HG03280 (cell line): ENCODE measurements around the gene DCN.

ENCODE experiments used
- ATAC-seq: cut with Tn5 transposase; IDR thresholded peaks from one replicate; pipeline ENCODE4 v1.9.1; 2021; ENCODE audit warnings: mild to moderate bottlenecking, moderate library complexity; ENCODE audit not compliant: unreplicated experiment

Gene DCN

DNA sequence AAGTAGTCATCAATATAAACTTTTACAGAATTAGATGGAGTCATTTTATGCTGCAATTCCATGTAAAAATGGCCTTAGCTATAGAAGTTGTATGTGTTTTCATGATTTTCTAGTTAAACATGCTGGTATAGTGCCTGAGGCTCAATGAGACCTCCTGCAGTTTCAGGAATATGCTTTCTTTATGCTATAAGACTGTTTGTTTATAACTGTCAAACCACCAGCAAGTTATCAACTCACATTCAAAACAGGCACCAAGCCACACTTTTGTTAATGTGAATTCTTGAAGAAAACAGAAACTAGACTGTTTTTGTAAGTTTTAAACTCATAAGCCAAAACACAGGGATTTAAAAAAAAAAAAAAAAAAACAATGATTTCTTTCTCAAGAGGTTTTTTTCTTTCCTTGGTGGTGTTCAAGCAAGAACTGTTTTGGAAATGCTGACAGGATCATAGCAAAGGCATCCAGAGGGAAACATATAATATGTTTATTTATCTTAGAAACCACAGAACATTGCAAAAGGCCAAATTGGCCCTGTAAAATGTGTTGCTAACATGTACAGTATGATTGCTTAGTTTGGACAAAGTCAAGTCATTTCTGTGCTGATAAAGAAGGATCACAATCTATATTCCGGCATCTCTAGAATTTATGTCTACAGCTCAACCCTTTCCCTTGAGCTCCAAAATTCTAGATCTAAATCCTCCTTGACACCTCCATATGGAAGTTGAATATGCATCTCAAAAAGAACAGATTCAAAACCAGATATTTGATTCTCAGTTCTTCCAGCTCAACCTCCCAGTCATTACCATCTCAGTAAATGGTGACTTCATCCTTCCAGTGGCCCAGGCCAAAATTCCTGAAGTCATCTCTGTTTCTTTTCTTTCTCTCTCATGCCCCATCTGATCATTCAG is 42.3 kb downstream of the DCN start:
- ATAC-seq, result no peak

DNA sequence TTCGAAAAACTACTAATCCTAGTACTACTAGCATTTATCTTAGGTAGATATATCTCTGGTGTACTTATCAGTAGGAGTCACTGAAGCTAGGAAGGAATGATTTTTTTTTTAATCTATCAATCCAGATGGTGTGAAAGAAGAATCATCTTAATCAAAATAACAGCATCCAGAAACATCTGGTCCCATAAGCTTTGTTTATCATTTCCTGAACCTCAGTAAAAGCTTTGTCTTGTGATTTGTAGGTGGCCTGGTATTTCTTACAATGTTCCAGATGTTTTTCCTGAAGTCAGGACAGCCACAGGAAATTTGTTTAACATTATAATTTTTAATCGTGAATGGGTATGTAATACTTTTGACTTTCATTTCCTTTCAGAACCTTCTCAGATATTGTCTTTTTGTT is 43.3 kb downstream of the DCN start:
- ATAC-seq, result no peak

DNA sequence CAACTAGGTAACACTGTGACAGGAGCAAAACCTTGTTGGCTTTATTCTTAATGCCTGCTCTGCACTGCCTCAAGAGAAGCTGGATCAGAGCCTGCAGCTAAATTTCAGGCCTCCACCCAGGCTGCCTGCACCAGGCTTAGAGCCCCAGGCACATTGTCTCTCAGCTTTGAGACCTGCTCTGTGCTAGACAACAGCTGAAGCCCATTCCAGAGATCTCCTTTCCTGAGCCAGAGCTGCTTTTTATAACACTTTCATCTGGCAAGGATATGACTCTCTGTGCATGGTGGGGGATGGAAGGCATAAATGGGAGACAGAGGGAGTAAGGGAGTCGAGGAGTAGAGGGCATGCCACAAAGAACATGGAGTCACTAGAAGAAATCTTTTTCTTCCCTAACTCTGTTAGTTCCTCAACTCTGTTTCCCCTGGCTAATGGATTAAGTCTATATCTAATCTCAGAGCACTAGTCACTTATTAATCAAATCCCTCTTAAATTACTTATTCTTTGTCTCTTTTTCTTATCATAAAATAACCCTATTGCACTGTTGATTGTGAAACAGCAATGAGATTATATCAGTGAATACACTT is 44.2 kb downstream of the DCN start:
- ATAC-seq, result no peak

DNA sequence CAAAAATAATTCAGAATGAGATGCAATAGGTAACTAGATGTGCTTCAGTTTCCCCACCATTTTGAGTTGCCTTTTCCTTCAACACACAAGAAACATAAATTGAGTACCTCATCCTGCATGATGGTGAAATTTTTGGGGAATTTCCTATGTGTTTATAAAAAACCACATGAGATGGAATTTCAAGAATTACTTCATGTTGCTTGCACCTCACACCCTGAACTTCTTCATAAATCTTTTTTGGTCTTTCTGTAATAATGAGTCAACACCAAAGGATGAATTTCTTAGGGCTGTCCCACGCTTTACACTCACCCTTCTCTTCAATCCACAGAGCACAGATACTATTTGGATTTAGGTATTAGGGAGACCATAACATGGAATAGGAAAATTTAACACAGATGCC is 48.7 kb downstream of the DCN start:
- ATAC-seq, result no peak

DNA sequence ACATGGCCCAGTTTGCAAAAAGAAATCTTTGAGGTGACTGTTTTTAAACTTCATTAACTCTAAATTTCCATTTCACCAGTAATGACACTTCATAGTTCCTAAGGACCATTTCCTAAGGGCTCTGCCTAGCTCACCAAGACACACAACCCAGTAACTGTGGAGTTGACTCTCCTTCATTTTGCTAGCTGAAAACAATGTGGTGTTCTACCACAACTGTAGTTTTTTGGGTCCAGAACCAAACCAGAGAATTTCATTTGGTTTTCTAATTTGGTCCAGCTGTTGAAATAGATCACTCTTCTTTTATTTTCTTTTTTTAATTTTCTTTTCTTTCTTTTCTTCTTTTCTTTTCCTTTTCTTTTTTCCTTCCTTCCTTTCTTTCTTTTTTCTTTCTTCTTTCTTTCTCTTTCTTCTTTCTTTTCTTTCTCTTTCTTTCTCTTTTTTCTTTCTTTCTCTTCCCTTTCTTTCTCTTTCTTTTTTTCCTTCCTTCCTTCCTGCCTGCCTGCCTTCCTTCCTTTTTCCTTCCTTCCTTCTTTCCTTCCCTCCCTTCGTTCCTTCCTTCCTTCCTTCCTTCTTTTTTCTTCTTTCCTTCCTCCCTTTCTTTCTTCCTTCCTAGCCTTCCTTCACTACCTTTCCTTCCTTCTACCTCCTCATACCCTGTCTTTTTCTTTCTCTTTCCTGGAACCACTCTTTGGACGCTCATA is 52.8 kb downstream of the DCN start:
- ATAC-seq, result no peak

DNA sequence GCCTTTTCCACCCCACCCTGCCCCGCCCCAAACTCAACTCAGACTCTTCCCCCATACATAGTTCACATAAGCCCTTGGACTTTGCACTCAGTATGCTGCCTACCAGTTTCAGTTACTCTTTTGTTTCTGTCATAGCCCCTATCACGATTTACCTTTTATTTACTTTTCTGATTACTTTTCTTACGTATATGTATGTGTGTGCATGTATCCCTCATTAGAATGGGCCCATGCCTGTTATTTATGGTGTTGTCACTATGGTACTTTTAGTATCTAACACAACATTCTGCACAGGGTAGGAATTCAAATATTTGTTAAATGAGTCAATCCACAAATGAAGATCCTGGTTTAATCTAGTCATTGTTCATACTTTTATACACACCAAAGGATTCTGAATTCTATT is 54.9 kb downstream of the DCN start:
- ATAC-seq, result no peak

DNA sequence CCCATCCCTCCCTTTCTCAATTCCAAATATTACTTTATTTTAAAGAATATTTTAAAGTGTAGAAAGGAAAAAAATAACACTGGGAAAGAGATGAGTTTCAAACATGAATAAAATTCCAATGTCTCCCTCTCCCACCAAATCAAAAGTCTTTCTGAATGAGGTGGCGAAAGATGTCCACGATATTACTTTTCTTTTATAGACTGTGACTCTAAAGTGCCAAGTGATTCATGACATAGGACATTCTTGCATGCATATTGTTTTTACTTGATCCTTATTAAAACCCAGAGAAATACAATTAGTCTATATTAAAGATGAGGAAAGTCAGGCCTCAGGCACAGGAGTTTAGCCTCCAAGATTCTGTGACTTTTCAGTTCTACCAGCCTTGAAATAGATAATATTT is 55.3 kb downstream of the DCN start:
- ATAC-seq, result no peak

DNA sequence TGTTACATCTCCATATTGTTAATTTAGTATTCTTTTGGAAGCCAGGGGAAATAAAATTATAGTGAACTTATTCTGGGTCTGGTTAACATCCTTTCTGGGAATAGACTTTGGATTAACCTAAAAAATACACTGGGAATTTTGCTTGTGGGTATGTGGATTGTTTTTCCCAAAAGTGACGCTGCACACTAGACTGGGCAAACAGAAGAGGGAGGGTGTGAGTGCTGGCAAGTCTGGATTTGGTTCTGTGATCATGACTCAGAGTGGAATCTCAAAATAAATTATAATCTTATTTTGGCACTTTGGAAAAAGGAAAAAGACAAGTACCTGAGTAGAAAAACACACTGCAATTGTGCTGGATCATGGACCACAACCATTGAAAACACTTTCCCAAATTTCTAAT is 56.1 kb downstream of the DCN start:
- ATAC-seq, result no peak

DNA sequence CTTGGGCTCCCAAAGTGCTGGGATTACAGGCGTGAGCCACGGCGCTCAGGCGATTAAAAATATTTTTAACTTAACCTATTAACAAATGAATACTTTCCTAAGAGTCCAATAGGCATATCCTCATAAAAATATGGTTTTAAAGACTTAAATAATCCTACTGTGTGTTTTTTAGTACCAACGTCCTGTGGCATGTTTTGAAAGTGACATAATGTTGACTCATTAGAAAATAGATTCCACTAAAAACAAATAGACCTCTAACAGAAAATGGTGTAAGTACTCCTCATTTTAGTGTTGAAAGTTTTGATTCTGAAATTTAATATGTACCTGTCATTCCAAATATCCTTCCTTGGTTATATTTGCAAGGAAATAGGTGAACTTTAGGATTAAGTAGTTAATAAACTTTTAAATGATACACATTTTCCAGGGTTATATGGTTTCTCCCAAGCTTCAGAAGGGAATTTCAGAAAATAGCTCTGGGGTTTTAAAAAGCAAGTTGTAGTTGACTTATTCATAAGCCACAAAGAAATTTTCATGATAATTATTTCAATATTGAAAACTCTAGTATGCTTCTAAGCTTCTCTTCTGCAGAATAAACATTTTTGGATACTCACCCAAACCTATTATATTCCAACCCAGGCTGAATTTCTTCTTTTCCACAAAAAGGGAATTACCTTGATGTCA is 59.2 kb downstream of the DCN start:
- no peak for ATAC-seq

DNA sequence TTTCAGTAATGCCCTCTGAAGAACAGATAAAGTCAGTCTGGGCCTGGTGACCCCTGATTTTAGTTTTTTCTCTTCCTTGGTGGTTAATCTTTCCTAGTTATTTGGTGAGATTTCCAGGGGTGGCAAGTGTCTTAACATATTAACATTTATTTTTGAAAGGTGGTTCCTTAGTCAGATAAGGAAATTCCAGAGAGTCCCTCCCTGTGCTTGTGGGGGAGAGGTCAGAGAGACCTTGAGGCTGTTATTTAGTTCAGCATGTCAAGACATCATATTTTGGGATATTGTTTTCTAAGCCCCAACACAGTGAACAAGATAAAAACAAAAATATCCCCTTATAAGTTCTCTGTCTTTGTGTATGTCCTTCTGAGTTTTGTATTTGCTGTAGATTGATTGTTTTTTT is 61.8 kb downstream of the DCN start:
- no peak for ATAC-seq

DNA sequence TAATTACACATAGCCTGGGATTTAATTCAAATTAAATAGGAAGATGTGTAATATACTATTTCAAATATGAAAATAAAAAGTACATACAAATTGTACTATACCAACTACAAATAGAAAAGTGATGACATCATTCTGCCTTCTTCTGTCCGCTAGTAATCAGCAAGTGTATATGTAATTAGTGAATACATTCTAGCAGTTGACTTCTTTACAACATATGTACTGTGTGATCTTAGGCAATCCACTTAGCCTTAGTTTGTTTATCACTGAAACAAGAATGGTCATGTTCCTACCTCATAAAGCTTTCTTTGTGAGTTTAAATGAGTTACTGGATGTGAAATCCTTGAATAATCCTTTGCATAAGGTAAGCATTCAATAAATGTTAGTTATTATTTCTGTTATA is 63.5 kb downstream of the DCN start:
- no peak for ATAC-seq

DNA sequence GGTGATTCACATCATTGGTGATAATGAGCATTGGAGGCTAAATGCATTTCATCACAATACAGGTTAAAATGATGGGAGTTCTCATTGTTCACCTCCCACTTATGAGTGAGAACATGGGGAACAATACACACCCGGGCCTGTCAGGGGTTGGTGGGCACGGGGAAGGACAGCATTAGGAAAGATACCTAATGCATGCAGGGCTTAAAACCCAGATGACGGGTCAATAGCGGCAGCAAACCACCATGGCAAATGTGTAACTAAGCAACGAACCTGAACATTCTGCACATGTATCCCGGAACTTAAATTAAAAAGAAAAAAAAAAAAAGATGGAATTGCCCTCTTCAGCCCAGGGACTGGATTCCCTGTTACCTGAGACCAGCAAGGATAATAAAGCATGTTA is 69.0 kb downstream of the DCN start:
- no peak for ATAC-seq

DNA sequence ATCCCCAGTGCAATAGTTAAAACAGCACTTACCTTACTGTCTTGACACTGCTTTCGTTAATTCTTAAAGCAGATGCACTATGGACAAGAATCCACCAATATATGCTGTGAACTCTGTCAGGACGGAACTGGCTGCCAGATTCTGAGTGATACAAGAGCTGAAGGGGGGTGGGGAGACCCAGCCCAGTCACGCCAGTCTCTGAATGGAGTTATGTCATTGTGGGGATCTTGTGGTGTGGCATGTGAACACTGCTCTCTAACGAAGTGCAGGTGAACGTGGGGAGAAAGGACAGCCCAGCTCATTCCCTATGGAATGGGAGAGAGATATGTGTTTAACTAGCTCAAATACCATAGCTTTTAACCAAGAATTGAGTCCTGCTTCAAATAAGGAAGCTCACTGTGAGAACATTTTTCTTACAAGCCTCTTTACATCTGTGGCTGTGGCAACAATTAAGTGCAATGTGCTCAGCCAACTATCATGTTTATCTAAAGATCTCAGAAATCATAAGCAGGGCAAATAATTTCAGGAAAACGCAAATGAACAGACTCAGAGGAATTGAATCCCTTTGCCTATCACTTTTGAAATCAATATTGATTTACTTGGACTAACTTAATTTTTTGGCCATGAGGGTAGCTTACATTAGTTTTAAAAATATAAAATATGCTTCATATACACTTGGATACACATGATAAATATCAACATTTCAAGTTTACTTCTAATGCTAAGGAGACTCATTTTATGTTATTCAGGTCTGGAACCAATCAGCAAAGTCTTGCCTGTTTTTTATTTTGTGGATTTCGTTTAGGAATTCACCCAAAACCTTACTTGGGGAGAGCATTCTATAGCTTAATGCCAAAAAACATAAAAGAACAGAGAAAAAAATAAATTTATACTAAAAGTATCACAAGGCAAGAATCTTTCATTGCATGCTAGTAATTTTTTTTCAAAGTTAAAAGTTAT is 71.0 kb downstream of the DCN start, which contains the start of gene LUM:
Gene LUM (minus strand): TSS at position 129 of the 960 bp plus-strand sequence. CDS start 2,515 bp downstream, outside the sequence.
- ATAC-seq, result no peak

DNA sequence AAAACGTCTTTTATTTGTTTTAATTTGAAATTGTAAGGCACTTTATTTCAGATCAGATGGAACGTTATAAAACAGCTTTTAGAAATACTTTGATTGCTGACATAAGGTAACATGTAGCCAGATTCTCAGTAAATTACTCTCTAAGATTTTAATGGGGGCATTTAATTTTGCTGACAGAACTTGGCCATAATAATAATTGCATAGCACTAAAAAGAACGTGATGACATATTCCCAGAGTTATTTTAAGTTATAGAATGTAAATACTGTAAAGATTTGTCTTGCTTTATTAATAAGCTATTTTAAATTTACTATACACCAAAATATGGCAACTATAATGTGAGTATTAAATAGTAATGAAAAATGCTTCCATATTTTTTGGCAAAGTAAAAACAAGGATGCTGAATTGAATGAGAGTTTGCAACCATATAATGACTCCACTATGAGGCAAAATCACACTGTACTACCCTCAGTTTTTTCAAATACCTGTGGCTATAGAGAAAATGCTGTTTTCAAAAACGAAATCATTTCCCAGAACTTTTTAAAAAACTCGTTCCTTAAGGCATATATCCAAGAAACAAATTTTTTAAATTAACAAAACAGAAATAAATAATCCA is 72.2 kb downstream of the DCN start:
- ATAC-seq, result no peak

DNA sequence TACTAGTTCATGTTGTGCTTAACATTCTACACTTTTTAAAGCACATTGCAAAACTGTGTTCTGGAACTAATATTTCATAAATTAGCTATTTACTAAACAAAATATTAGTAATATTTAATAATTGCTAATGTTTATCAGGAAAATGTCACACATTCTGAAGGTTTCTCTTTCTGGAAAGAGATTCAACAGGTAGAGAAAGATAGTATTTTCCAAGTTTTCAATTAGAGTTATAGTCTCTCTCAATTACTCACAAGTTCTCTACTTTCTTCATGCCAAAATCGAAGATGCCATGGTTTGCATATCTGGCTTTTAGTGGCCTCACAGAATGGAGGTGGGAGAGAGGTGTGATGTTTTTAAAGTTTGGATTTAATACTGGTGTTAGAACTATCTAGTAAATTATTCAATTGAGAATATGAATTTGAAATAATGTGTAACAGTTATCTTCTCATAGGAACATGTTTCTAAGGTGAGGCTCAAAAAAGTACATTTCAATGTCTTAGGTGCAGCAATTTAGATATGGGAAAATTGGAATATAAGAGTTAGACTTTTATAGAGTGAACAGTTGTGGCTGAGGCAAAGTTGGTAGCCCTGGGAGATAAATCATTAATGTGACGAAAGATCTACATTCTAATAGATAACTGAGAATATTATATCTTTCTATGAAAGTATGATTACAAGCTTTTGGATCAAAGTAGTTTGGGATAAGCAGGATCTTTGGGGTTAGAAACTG is 72.9 kb downstream of the DCN start:
- no peak for ATAC-seq

DNA sequence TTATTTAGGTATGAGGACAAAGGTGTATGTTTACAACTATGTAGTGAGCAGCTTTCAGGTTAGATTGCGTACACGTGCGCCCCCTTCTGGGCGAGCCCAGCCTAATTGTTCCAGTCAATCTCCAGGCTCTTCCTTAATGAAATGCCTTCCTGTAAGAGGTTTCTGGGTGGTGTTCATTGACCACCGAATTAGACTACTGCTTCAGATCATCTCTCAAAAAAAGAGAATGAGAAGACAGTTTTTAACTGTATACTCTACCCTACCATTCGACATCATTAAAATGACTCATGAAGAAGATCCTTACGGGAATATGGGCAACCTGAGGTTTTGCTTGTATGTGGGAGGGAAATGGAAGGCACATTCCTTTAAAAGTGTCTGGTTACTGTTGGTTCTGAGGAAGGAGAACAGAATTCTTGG is 73.5 kb downstream of the DCN start:
- peak; percentile 55 for ATAC-seq

DNA sequence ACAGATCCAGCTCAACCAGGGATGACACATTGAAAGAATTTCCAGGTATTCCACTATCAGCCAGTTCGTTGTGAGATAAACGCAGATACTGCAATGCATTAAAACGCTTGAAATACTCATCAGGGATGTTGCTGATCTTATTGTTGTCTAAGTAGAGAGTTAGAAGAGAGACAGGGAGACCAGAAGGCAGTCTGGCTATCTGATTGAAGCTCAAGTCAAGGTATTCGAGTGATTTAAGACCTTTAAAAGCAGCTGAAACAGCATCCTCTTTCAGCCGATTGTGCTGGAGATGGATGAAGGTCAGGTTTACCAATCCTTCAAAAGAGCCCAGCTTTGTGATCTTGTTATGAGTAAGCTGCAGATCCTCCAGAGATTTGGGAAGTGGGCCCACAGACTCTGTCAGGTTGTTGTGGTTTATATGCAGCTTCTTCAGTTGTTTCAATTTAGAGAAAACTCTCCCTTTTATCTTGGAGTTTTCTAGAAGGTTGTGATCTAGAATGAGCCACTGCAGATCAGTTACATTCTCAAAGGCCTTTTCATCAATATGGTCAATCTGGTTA is 74.3 kb downstream of the DCN start:
- no peak for ATAC-seq

DNA sequence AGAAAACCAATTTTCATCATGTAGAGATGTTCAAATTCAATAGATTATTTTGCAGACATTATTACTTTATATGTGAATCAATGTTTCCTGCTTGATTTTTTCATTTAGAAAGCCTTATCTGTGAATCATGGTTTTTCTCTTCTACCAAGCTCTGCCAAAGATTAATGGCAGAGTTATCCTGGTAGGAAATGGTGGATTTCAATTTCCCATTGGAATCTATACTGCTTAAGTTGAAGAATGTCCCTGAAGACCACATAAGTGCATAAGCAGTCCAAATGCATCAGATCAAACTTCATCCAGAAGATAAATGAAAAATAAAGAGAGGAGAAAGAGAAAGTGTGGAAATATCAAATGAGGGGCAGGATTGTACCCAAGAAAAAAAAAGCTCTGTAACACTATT is 76.3 kb downstream of the DCN start:
- ATAC-seq, result no peak

DNA sequence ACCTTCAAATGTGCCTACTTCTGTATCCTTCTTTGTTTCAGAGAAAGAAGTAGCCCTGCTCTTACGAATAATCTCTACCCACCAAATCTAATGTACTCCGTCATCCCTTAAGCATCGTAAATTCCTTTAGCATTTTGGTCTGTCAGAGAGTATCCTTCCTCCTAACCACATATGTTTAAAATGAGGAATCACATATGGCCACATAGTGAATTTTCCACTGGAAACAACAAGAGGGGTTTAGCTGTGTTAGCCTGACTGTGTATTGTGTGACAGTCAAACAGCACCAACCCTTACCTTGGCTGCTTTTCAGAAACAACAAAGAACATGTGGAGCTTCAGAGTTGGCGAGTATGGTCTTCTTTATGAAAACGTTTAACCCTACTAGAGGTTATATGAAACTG is 76.8 kb downstream of the DCN start:
- no peak for ATAC-seq
